Smooth muscle cell (in vitro differentiated cells): ENCODE data around the gene FCN3. TPM values are rescaled to one million over a fixed set of nuclear protein-coding genes. Genes with fewer than 3 reads are reported as not detected.
A peak's percentile ranks its signal among the peaks of the same experiment; 100 is the strongest.

Source experiments
- DNase-seq: peaks from one replicate; lab custom pipeline; 2025; ENCODE audit not compliant: unreplicated experiment; lab: John Stamatoyannopoulos, UW
- H2AFZ ChIP-seq: fragments of 200-600 bp; sonication (generic); 2 replicates; pipeline ENCODE4 v1.6.0; 2016; ENCODE audit warnings: antibody characterized with exemption, low read depth, mild to moderate bottlenecking
- H3F3A ChIP-seq: fragments of 200-600 bp; sonication (generic); 2 replicates; pipeline ENCODE4 v1.6.0; 2017; ENCODE audit warnings: antibody characterized with exemption, low read depth
- H3K27ac ChIP-seq: fragments of 200-600 bp; sonication (generic); 2 replicates; pipeline ENCODE4 v1.5.1; 2016; ENCODE audit warnings: low read depth, mild to moderate bottlenecking
- H3K27me3 ChIP-seq: fragments of 200-600 bp; sonication (generic); 2 replicates; pipeline ENCODE4 v1.6.1; 2016; ENCODE audit warnings: low read depth, mild to moderate bottlenecking
- H3K36me3 ChIP-seq: fragments of 200-600 bp; sonication (generic); 2 replicates; pipeline ENCODE4 v1.5.1; 2016; ENCODE audit warnings: low read depth
- H3K4me1 ChIP-seq: fragments of 200-600 bp; sonication (generic); 2 replicates; pipeline ENCODE4 v1.5.1; 2016; ENCODE audit warnings: low read depth
- H3K4me2 ChIP-seq: fragments of 200-600 bp; sonication (generic); 2 replicates; pipeline ENCODE4 v1.6.0; 2016; ENCODE audit warnings: mild to moderate bottlenecking
- H3K4me3 ChIP-seq: fragments of 200-600 bp; sonication (generic); 2 replicates; pipeline ENCODE4 v1.5.1; 2016; ENCODE audit warnings: mild to moderate bottlenecking
- H3K79me2 ChIP-seq: fragments of 200-600 bp; sonication (generic); 2 replicates; pipeline ENCODE4 v1.6.0; 2016; ENCODE audit warnings: low read depth, mild to moderate bottlenecking
- H3K9ac ChIP-seq: fragments of 200-600 bp; sonication (generic); 2 replicates; pipeline ENCODE4 v1.6.0; 2016; ENCODE audit warnings: low read depth
- H3K9me3 ChIP-seq: fragments of 200-600 bp; sonication (generic); replicated peaks from 2 replicates; pipeline ENCODE4 v1.5.1; 2016; ENCODE audit warnings: low read depth
- H4K20me1 ChIP-seq: fragments of 200-600 bp; sonication (generic); 2 replicates; pipeline ENCODE4 v1.6.0; 2016; ENCODE audit warnings: low read depth
- WGBS: methylation state at CpG from one replicate; pipeline ENCODE4 v1.1.7; 2016; ENCODE audit warnings: low lambda C conversion rate; 5-methylcytosine and 5-hydroxymethylcytosine counted together
- polyA plus RNA-seq: library from polyadenylated mRNA; unstranded; fragments of >200 nt; fragmentation: Nextera tagmentation; extraction: Ambion mirVana; gene quantifications from 2 replicates; pipeline ENCODE4 v1.2.1, GENCODE V29; 2016
- total RNA-seq: library from RNA; depleted of rRNA; stranded (reverse); fragments of >200 nt; gene quantifications from 2 replicates; pipeline ENCODE4 v1.2.3, GENCODE V29; 2014
- TF ChIP-seq, protein P1 (sequence below): fragments of 200-600 bp; sonication (generic); IDR thresholded peaks from 2 replicates; pipeline ENCODE4 v1.5.1; 2017; ENCODE audit warnings: borderline replicate concordance, mild to moderate bottlenecking, antibody characterized with exemption; ENCODE audit not compliant: insufficient read depth, poor library complexity, severe bottlenecking

Gene FCN3
- total and polyA plus RNA-seq, 2 experiments from 2014 or later = not detected

DNA sequence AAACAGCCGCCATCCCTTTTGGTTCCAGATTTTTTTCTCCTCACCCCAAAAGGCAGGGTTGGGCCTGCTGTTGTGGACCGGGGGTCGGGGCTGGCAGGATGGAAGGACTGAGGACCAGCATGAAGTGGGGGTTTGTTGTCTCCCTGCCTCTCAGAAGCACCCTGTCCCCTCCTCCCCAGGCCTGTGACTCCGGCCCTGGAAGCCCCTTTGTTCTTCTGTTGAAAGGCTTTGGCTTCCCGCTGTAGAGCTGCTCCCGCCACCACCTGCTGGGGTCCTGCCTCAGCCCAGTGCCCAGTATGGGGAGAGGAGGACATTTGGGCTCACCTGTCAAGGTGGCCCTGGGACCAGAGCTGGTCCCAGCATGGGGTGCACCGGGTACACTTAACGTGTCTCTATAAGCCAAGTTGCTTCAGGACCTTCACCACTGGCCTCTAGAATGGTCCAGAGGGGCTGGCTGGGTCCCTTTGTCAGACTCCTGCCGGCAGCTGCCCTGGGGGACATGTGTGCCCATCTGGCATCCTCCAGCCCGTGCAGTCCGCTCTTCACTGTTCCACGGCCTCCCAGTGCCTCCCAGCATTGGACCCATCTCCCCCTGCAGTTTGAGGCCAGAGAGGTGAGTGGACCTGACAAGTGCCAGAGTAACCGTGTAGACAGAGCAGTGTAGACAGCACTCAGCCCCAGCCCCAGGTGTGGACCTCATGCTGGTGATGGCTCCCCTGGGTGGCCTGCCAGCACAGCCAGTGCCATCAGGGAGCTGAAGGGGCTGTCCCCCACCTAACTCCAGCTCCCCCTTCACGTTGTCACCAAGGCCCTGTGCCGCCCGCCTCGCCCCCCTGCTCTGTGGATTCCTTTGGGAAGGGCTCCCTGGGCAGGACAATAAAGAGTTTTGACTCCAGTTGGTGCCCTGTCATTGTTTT lies 38.9 kb downstream of the FCN3 start:
- no peaks in the 10 kb centered on the region for H3K79me2 ChIP-seq
- H4K20me1 ChIP-seq = no peaks in the 10 kb centered on the region
- no peak overlapping the region for H3K4me2 ChIP-seq
- H3K9ac ChIP-seq = no peak overlapping the region
- TF ChIP-seq, protein P1, sequence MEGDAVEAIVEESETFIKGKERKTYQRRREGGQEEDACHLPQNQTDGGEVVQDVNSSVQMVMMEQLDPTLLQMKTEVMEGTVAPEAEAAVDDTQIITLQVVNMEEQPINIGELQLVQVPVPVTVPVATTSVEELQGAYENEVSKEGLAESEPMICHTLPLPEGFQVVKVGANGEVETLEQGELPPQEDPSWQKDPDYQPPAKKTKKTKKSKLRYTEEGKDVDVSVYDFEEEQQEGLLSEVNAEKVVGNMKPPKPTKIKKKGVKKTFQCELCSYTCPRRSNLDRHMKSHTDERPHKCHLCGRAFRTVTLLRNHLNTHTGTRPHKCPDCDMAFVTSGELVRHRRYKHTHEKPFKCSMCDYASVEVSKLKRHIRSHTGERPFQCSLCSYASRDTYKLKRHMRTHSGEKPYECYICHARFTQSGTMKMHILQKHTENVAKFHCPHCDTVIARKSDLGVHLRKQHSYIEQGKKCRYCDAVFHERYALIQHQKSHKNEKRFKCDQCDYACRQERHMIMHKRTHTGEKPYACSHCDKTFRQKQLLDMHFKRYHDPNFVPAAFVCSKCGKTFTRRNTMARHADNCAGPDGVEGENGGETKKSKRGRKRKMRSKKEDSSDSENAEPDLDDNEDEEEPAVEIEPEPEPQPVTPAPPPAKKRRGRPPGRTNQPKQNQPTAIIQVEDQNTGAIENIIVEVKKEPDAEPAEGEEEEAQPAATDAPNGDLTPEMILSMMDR = no peak
- H3K4me1 ChIP-seq = peaks cover 8% of the 10 kb centered on the region
- H3K9me3 ChIP-seq = no peaks in the 10 kb centered on the region
- no peaks in the 10 kb centered on the region for H3K36me3 ChIP-seq
- no peak for DNase-seq
- 93% methylated on average over 17 of the region's 17 CpGs for WGBS
- H3K27me3 ChIP-seq = no peaks in the 10 kb centered on the region
- no peak overlapping the region for H3K4me3 ChIP-seq
- no peak overlapping the region for H2AFZ ChIP-seq
- no peak overlapping the region for H3K27ac ChIP-seq
- H3F3A ChIP-seq = no peaks in the 10 kb centered on the region

DNA sequence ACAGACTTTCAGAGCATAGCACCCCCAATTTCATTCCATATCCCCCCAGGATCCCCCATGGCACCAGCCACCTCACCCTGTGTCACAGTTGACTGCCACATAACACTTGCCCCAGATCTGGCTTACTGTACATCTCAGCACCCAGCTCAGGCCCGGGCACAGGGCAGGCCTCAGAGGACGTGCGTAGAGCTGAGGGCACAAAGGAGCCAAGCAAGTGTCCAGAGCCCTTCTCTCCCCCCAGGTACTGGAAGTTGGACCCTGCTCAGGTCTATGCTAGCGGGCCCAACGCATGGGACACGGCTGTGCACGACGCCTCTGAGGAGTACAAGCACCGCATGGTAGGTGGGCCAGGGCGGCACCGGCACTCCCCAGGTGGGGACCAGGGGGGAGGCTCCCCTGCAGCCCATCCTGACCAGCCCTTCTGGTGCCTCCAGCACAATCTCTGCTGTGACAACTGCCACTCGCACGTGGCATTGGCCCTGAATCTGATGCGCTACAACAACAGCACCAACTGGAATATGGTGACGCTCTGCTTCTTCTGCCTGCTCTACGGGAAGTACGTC lies 40.8 kb downstream of the FCN3 start:
- H3K4me3 ChIP-seq = no peak overlapping the region
- no peak overlapping the region for H3K4me2 ChIP-seq
- peaks cover under 1% of the 10 kb centered on the region for H3K4me1 ChIP-seq

DNA sequence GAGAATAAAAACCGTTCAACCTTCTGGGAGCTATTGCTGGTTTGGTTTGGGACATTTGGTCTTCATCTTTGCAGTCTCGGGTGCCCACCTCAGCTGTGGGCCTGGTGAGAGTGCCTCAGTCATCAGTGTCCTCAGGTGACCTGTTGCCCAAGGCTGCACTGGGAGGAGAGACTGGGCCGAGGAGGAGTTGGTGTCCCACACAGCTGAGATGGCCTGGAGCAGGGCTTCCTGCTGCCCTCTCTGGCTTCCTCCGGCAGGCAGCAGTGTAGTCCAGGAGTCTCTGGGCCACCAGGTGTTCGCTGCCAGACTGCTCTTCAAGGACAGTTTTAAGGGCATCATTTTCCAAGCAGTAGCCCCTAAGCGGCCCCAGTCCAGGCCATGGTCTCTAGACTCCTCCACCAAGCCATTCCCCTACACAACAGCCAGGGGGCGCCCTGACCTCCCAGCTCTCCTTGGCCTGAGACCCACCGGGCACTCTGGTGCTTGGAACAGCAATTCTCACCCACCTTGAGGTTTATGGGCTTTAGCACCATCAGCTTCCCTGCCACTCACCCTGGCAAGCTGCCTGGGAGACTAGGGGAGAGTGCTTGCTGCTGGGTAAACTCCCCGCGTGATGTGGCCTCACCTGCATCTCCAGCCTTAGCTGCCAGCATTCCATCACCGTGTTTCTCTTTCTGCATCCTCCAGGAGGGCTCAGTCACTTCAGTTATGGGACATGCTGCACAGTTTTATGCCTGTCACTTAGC lies 41.9 kb downstream of the FCN3 start:
- Histone ChIP-seq H3K27ac (no peak overlapping the region), H4K20me1 (peaks cover 29% of the 10 kb centered on the region), H3K9me3 (no peaks in the 10 kb centered on the region), H3K4me1 (no peaks in the 10 kb centered on the region), H3K36me3 (no peaks in the 10 kb centered on the region), H3K4me2 (no peak overlapping the region), H2AFZ (no peak overlapping the region), H3F3A (no peaks in the 10 kb centered on the region), H3K27me3 (no peaks in the 10 kb centered on the region), H3K9ac (no peak overlapping the region), H3K79me2 (peaks cover 29% of the 10 kb centered on the region), H3K4me3 (no peak overlapping the region)
- 76% methylated on average over 11 of the region's 11 CpGs for WGBS
- DNase-seq = no peak
- TF ChIP-seq, protein P1 = peak; percentile 78

More for the DNA sequence above, 40.8 kb downstream of the FCN3 start:
- Histone ChIP-seq H3K79me2 (peaks cover 18% of the 10 kb centered on the region), H3K9me3 (no peaks in the 10 kb centered on the region), H2AFZ (no peak overlapping the region), H3K9ac (no peak overlapping the region), H3K27me3 (no peaks in the 10 kb centered on the region), H3K36me3 (no peaks in the 10 kb centered on the region), H3F3A (no peaks in the 10 kb centered on the region), H3K27ac (no peak overlapping the region), H4K20me1 (peaks cover 18% of the 10 kb centered on the region)
- no peak for DNase-seq
- 94% methylated on average over 17 of the region's 17 CpGs for WGBS
- TF ChIP-seq, protein P1 = no peak
